Measurements from ENCODE around the gene ITPRID2.

Gene ITPRID2

GRCh38 chr2:181853696-181854095, 37.8 kb upstream of the ITPRID2 start:
- TF ChIP-seq FOXP2 (optimal IDR thresholded peaks at IDR 0.05; ENCODE audit: borderline replicate concordance, extremely low read depth, extremely low read length, insufficient read depth) = no peak

GRCh38 chr2:181857483-181857882, 34.0 kb upstream of the ITPRID2 start:
- TF ChIP-seq SIN3A (IDR thresholded peaks at IDR 0.05; ENCODE audit: borderline replicate concordance, insufficient read depth, low read length) (no peak), POLR2AphosphoS5 (IDR thresholded peaks at IDR 0.05; ENCODE audit: low read depth, low read length) (no peak), FOXP2 (optimal IDR thresholded peaks at IDR 0.05; ENCODE audit: borderline replicate concordance, extremely low read depth, extremely low read length, insufficient read depth) (no peak), TAF1 (IDR thresholded peaks at IDR 0.05; ENCODE audit: borderline replicate concordance, insufficient read depth, low read length) (no peak), REST (IDR thresholded peaks at IDR 0.05; ENCODE audit: insufficient read depth in 1 of 2, low read depth in 2 of 2, low read length in 2 of 2) (no peak)

GRCh38 chr2:181858600-181858999, 32.9 kb upstream of the ITPRID2 start:
- TF ChIP-seq TAF1 (IDR thresholded peaks at IDR 0.05; ENCODE audit: borderline replicate concordance, insufficient read depth, low read length) (no peak), POLR2AphosphoS5 (IDR thresholded peaks at IDR 0.05; ENCODE audit: low read depth, low read length) (no peak), FOXP2 (optimal IDR thresholded peaks at IDR 0.05; ENCODE audit: borderline replicate concordance, extremely low read depth, extremely low read length, insufficient read depth) (no peak), REST (IDR thresholded peaks at IDR 0.05; ENCODE audit: insufficient read depth in 1 of 2, low read depth in 2 of 2, low read length in 2 of 2) (no peak), SIN3A (IDR thresholded peaks at IDR 0.05; ENCODE audit: borderline replicate concordance, insufficient read depth, low read length) (no peak)

- no peak for TF ChIP-seq REST (IDR thresholded peaks at IDR 0.05; ENCODE audit: insufficient read depth in 1 of 2, low read depth in 2 of 2, low read length in 2 of 2)
- no peak for TF ChIP-seq SIN3A (IDR thresholded peaks at IDR 0.05; ENCODE audit: borderline replicate concordance, insufficient read depth, low read length)
- TF ChIP-seq POLR2AphosphoS5 (IDR thresholded peaks at IDR 0.05; ENCODE audit: low read depth, low read length) = no peak
- no peak for TF ChIP-seq TAF1 (IDR thresholded peaks at IDR 0.05; ENCODE audit: borderline replicate concordance, insufficient read depth, low read length)
- no peak for TF ChIP-seq FOXP2 (optimal IDR thresholded peaks at IDR 0.05; ENCODE audit: borderline replicate concordance, extremely low read depth, extremely low read length, insufficient read depth)
These were observed 32.4 kb upstream of the ITPRID2 start for GRCh38 chr2:181859123-181859522.

- TF ChIP-seq FOXP2 (optimal IDR thresholded peaks at IDR 0.05; ENCODE audit: borderline replicate concordance, extremely low read depth, extremely low read length, insufficient read depth) (no peak), TAF1 (IDR thresholded peaks at IDR 0.05; ENCODE audit: borderline replicate concordance, insufficient read depth, low read length) (no peak), POLR2AphosphoS5 (IDR thresholded peaks at IDR 0.05; ENCODE audit: low read depth, low read length) (no peak), SIN3A (IDR thresholded peaks at IDR 0.05; ENCODE audit: borderline replicate concordance, insufficient read depth, low read length) (no peak), REST (IDR thresholded peaks at IDR 0.05; ENCODE audit: insufficient read depth in 1 of 2, low read depth in 2 of 2, low read length in 2 of 2) (no peak)
These were observed 31.7 kb upstream of the ITPRID2 start for GRCh38 chr2:181859803-181860202.

All from PFSK-1 (cell line).